DMS114 treated with DMSO at 0.1 percent for 48 hours (cell line): ENCODE measurements around the gene DLG5.
A peak's percentile ranks its signal among the peaks of the same experiment; 100 is the strongest.

Source experiments
- DNase-seq: peaks from one replicate; lab custom pipeline; 2025; ENCODE audit not compliant: unreplicated experiment; lab: John Stamatoyannopoulos, UW

DLG5 gene

GRCh38 chr10:77868523-77868922 lies 58.0 kb downstream of the DLG5 start:
- DNase-seq = no peak

DNA sequence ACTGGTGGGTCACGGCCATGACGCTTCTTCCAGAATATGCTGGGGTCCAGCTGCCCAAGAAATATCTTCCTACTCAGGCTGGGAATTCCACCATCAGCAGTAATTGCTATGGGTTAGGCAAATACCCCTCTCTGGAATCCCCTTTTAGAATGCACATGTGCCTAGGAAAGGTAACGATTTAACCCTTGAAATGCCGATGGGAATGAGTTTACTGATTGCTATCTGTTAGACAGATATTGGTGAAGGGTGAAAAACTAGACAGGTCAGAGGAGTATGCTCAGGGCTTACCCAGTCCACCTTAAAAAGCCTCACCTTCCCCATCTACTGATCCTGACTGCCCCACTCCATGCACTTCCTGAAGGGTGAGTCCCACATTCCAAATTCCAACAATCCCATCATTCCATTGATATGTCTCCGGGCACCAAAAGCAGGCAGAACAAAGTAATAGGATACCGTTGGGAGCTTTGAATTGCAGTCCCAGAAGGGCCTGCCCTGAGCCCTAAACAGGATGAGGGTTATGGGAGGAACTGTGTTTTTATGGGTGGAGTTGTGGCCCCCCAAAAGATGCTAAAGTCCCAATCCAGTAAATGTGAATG lies 59.3 kb downstream of the DLG5 start:
- DNase-seq = no peak

- DNase-seq = no peak
Observed at GRCh38 chr10:77866598-77866997, 60.0 kb downstream of the DLG5 start.

DNA sequence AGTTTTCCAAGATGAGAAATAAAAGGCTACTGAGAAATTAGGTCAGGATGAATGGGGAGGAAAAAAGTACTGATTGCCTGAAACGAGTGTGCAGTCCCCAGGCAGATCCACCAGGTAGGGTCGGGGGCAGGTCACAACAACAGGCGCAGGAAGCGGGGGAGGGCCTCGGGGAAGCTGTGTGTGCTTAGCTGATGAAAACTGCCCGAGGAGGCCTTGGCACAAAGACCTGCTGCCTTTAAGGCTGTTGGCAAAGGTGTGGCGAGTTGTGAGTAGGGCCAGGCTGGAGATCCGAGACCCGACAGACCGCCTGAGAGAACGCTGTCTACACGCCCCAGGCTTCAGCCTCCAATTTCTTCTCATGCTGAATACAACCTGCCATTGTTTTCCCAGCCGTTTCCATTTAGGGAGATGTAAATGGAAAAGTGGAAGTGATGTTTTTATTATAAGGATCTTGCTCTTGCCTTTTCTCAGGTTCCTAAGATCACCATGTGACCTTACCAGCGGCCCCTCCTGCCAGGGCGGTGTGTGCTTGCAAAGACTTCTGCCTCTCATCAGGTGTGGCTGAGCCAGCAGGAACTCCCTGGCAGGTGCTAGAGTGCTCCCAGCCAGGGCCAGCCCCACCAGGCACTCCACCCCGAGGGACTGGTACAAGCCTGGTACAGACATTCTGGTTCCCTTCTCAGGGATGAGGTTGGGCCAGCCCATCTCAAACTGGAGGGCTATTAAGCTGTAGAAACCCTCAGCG lies 60.8 kb downstream of the DLG5 start:
- DNase-seq = no peak

DNA sequence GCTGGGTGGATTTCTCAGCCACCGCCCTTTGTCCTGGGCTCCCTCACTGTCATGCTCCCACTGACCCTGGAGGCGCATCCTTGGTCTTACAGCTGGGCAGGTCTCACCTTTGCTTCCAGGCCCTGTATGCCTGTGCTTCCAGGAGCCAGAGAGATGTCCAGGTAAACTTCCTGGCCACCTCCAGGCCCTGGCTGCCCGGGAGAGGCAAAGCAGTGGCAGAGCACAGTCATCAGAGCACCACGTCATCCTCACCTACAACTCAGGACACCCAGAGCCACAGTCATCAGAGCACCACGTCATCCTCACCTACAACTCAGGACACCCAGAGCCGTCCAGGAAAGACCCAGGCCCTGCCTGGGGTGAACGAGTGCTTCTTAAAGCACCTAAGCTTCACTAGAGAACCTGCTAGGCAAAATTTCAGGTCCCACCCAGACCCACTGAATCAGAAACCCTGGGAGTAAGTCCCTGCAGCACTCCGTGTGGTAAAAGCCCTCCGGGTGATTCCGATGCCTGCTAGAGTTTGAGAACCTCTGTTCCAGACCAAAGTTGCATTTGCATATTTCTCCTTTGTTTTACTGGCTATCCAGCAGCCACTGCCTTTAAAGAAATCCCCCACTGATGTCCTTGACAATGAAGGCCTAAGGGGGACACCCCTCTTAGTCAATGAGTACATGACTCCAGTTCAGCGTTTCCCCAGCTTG lies 62.3 kb downstream of the DLG5 start:
- DNase-seq = no peak

- DNase-seq = no peak
Observed at GRCh38 chr10:77863446-77863845, 63.1 kb downstream of the DLG5 start.

DNA sequence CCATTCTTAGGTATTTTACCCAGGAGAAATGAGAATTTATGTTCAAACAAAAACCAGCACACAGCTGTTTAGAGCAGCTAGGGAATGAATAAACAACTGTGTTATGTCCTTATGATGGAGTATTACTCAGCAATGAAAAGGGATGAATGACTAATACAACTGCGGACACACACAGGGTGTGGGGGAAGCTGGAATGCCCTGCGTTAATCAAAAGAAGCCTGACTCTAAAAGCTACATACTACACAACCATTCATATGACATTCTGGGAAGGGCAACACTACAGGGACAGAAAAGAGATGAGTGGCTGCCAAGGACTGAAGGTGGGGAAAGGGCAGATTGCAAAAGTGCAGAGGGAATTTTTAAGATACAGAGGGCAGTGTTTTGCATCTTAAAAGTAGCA lies 64.0 kb downstream of the DLG5 start:
- DNase-seq = no peak

- no peak for DNase-seq
Observed at GRCh38 chr10:77861366-77861765, 65.2 kb downstream of the DLG5 start.

DNA sequence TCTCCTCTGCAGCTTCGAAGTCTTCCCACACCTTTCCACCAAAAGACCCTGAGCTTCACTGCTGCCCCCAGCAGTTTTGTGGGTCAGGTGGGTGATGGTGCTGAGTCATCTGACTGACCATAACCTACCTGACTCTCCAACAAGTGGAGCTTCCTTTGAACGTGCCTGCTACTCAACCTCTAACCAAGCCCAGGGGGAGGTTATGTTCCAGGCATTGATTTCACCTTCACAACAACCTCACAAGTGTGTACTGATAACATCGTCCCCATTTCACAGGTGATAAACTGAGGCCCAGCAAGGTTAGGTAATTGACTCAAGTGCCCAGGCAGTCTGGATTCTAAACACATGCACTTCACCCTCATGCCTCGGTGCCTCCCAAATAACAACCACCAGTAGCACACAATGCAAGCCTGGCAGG lies 66.7 kb downstream of the DLG5 start:
- DNase-seq = no peak

DNA sequence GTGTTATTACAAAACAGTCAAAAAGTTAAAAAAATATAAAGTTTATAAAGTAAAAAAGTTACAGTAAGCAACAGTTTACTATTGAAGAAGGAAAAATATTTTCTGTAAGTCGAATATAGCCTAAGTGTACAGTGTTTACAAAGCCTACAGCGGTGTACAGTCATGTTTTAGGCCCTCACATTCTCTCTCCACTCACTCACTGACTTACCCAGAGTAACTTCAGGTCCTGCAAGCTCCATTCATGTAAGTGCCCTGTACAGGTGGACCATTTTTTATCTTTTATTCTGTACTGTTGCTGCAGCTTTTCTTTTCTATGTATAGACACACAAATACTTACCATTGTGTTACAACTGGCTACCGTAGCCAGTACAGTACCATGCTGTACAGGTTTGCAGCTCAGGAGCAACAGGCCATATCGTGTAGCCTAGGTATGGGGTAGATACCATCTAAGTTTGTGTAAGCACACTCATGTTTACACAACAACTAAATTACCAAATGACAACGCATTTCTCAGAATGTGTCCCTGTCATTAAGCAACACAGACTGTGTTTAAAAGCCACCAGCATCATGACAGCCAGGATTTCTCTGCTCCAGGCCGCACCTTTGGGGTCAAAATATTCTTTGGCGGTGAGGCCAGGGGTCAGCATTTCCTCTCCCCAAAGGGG lies 67.2 kb downstream of the DLG5 start:
- no peak for DNase-seq

DNA sequence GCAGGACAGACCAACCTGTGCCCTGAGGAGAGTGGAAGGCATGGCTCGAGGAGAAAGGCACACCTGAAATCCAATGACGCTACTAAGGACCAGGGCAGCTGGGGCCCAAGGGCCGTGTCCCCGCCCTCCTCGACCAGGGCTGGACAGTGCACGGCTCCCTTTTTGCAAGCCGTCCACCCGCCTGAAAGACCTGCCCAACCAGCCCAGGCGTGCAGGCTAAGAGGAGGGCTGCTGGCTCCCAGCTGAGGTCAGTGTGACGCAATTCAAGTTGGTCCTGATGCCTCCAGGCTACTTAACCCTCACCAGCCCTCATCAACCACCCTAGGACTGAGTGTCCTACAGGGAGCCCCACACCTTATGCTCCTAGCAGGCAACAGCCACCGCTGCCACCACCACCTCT lies 69.3 kb downstream of the DLG5 start:
- no peak for DNase-seq

GRCh38 chr10:77856566-77856965 lies 70.0 kb downstream of the DLG5 start:
- no peak for DNase-seq

- DNase-seq = no peak
Observed at GRCh38 chr10:77855404-77856155, 71.0 kb downstream of the DLG5 start.

DNA sequence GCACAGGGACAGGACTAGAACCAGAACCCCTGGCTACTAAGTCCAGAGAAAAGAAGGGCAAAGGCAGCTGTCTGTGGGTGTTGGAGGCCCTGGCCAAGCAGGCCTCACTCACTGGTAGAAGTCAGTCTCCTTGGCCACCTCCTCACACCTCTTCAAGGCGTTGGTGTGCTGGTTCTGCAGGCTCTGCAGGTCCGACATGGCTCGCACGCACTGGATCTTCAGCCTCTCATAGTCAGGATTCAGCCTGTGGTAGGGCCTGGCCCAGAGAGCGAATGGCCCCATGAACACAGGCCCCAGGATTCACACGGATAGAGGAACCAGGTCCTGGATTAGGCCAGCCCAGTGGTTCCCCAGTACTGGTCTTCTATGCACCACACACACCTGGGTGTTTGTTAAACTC lies 72.4 kb downstream of the DLG5 start:
- no peak for DNase-seq

DNA sequence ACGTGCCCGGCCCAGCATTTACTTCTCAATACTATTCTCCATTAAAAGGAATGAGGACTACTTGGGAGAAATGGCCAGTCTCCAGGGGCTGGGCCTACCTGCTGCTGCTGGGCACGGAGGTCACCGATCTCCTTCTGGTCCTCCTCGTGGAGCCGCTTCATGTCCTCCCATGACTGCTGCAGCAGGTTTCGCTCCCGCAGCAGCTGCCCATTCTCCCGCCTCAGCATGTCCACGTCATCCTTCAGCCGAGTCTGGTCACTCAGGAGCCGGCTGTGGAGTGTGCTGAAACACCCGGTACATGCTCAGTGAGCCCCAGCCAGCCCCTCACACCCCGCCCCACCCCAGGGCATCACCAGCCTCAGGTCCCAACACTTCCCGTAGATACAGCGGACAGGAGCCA lies 73.3 kb downstream of the DLG5 start:
- no peak for DNase-seq

- DNase-seq = no peak
Observed at GRCh38 chr10:77850620-77851231, 75.8 kb downstream of the DLG5 start.

GRCh38 chr10:77849039-77849664 lies 77.4 kb downstream of the DLG5 start:
- no peak for DNase-seq

- peak; percentile 52 for DNase-seq
Observed at GRCh38 chr10:77846718-77847311, 79.7 kb downstream of the DLG5 start.

GRCh38 chr10:77845451-77845850 lies 81.1 kb downstream of the DLG5 start:
- no peak for DNase-seq
